GM23338 (cell line): ENCODE measurements around the gene BOLA3. TPM values are rescaled to one million over a fixed set of nuclear protein-coding genes. Genes with fewer than 3 reads are reported as not detected.

Experiments
- ATAC-seq: fragments of 200-7000 bp; cut with Tn5 transposase; 3 replicates; pipeline ENCODE4 v1.9.1; 2020
- DNase-seq: peaks from one replicate; pipeline ENCODE4 v3.0.0-alpha.2; 2015; ENCODE audit warnings: low spot score
- H2AFZ ChIP-seq: fragments of 200-600 bp; sonication (generic); 2 replicates; pipeline ENCODE4 v1.8.0; 2016; ENCODE audit warnings: antibody characterized with exemption, mild to moderate bottlenecking, moderate library complexity
- H3F3A ChIP-seq: fragments of 200-600 bp; sonication (generic); replicated peaks from 2 replicates; pipeline ENCODE4 v1.8.0; 2017; ENCODE audit warnings: antibody characterized with exemption, mixed run types, low read depth
- H3K27ac ChIP-seq: fragments of 200-600 bp; sonication (generic); 2 replicates; pipeline ENCODE4 v1.6.1; 2016; ENCODE audit warnings: low read depth
- H3K27me3 ChIP-seq: fragments of 200-600 bp; sonication (generic); 2 replicates; pipeline ENCODE4 v1.8.0; 2016; ENCODE audit warnings: mild to moderate bottlenecking, mixed run types, moderate library complexity; ENCODE audit not compliant: insufficient read depth
- H3K36me3 ChIP-seq: fragments of 200-600 bp; sonication (generic); 2 replicates; pipeline ENCODE4 v1.8.0; 2016; ENCODE audit warnings: mild to moderate bottlenecking; ENCODE audit not compliant: insufficient read depth
- H3K4me1 ChIP-seq: fragments of 200-600 bp; sonication (generic); 2 replicates; pipeline ENCODE4 v1.8.0; 2016; ENCODE audit warnings: mild to moderate bottlenecking, moderate library complexity; ENCODE audit not compliant: insufficient read depth
- H3K4me2 ChIP-seq: fragments of 200-600 bp; sonication (generic); 2 replicates; pipeline ENCODE4 v1.7.1; 2017; ENCODE audit warnings: mixed run types
- H3K4me3 ChIP-seq: fragments of 200-600 bp; sonication (generic); 2 replicates; pipeline ENCODE4 v1.6.1; 2016; ENCODE audit warnings: mixed run types
- H3K79me2 ChIP-seq: fragments of 200-600 bp; sonication (generic); replicated peaks from 2 replicates; pipeline ENCODE4 v1.8.0; 2017; ENCODE audit warnings: mild to moderate bottlenecking; ENCODE audit not compliant: insufficient read depth
- H3K9me2 ChIP-seq: fragments of 200-600 bp; sonication (generic); 2 replicates; pipeline ENCODE4 v1.8.0; 2017; ENCODE audit not compliant: insufficient read depth
- H4K20me1 ChIP-seq: fragments of 200-600 bp; sonication (generic); replicated peaks from 2 replicates; pipeline ENCODE4 v1.8.0; 2017; ENCODE audit warnings: mild to moderate bottlenecking; ENCODE audit not compliant: insufficient read depth
- H3K27ac Mint-ChIP-seq: 2 replicates; pipeline ENCODE4 v1.8.0; 2020; ENCODE audit warnings: inconsistent platforms, mild to moderate bottlenecking, moderate library complexity, mixed read lengths
- H3K27me3 Mint-ChIP-seq: 3 replicates; pipeline ENCODE4 v1.8.0; 2022; ENCODE audit warnings: low read depth, mild to moderate bottlenecking, moderate library complexity, mixed read lengths, inconsistent platforms; ENCODE audit not compliant: insufficient read depth, poor library complexity
- H3K36me3 Mint-ChIP-seq: 3 replicates; pipeline ENCODE4 v1.8.0; 2021; ENCODE audit warnings: low read depth, mild to moderate bottlenecking, inconsistent platforms, moderate library complexity, mixed read lengths
- H3K4me1 Mint-ChIP-seq: 3 replicates; pipeline ENCODE4 v1.8.0; 2020; ENCODE audit warnings: mild to moderate bottlenecking, inconsistent platforms, mixed read lengths
- H3K4me3 Mint-ChIP-seq: 3 replicates; pipeline ENCODE4 v1.8.0; 2021; ENCODE audit warnings: moderate library complexity, mild to moderate bottlenecking, inconsistent platforms, mixed read lengths
- H3K9me3 Mint-ChIP-seq: 3 replicates; pipeline ENCODE4 v1.8.0; 2020; ENCODE audit warnings: moderate library complexity, mild to moderate bottlenecking, inconsistent platforms, mixed read lengths
- CREB1 ChIP-seq: fragments of 250-450 bp; sonication (Bioruptor Pico); IDR thresholded peaks from 2 replicates; pipeline ENCODE4 v1.5.0; 2020; ENCODE audit warnings: low read depth, mild to moderate bottlenecking, moderate library complexity
- CTCF ChIP-seq, 2 experiments: fragments of 200-600 bp in 1 of 2; sonication (generic) in 1 of 2; conservative IDR thresholded peaks; 2 replicates each; pipeline versions ENCODE4 v1.5.1 to v1.6.1; 2016 to 2017; ENCODE audit warnings: antibody characterized with exemption in 2 of 2, low read depth in 2 of 2, mild to moderate bottlenecking in 2 of 2, moderate library complexity in 1 of 2
- ETS1 ChIP-seq: IDR thresholded peaks from 2 replicates; pipeline ENCODE4 v1.6.1; 2016; ENCODE audit warnings: antibody characterized with exemption
- EZH2 ChIP-seq: fragments of 200-600 bp; sonication (generic); IDR thresholded peaks from one replicate; pipeline ENCODE4 v1.8.0; 2017; ENCODE audit warnings: antibody characterized with exemption, mild to moderate bottlenecking, low read depth; ENCODE audit not compliant: unreplicated experiment
- EZH2phosphoT487 ChIP-seq: fragments of 200-600 bp; sonication (generic); IDR thresholded peaks from one replicate; pipeline ENCODE4 v1.8.1; 2018; ENCODE audit warnings: antibody characterized with exemption; ENCODE audit not compliant: unreplicated experiment
- JUNB ChIP-seq: IDR thresholded peaks from one replicate; pipeline ENCODE4 v1.6.1; 2016; ENCODE audit warnings: antibody characterized with exemption; ENCODE audit not compliant: unreplicated experiment
- NANOG ChIP-seq: IDR thresholded peaks from 2 replicates; pipeline ENCODE4 v1.6.1; 2016; ENCODE audit warnings: antibody characterized with exemption, borderline replicate concordance
- POLR2AphosphoS5 ChIP-seq: IDR thresholded peaks from 2 replicates; pipeline ENCODE4 v1.6.1; 2016; ENCODE audit warnings: antibody characterized with exemption, low read depth
- STAT1 ChIP-seq: IDR thresholded peaks from one replicate; pipeline ENCODE4 v1.6.1; 2016; ENCODE audit warnings: antibody characterized with exemption; ENCODE audit not compliant: unreplicated experiment
- ZNF462 ChIP-seq: fragments of 250-450 bp; sonication (Bioruptor Pico); IDR thresholded peaks from 2 replicates; pipeline ENCODE4 v1.5.0; 2020; ENCODE audit warnings: mild to moderate bottlenecking, moderate library complexity
- polyA plus RNA-seq: library from polyadenylated mRNA; unstranded; fragments of >200 nt; fragmentation: Nextera tagmentation; extraction: Ambion mirVana; gene quantifications from 2 replicates; pipeline ENCODE4 v1.2.1, GENCODE V29; 2016
- total RNA-seq: library from RNA; depleted of rRNA; stranded (reverse); fragments of >200 nt; shearing (Covaris generic); gene quantifications from 2 replicates; pipeline ENCODE4 v1.2.3, GENCODE V29; 2014

BOLA3 gene
- total and polyA plus RNA-seq, 2 experiments from 2014 or later, result 89.8 to 233 TPM

GRCh38 chr2:74110537-74110936 is 37.2 kb downstream of the BOLA3 start (continued):
- no peak for TF ChIP-seq CTCF (conservative IDR thresholded peaks at IDR 0.05; ENCODE audit: low read depth in 2 of 2)
- no peak for TF ChIP-seq ETS1
- no peak for TF ChIP-seq NANOG
- no peak for TF ChIP-seq JUNB
- TF ChIP-seq CREB1 (CRISPR knock-in tag), result no peak

GRCh38 chr2:74109551-74109950 is 38.2 kb downstream of the BOLA3 start:
- Histone ChIP-seq H3K4me2 (no peak overlapping the region), H2AFZ (no peak overlapping the region), H3K27ac (no peak overlapping the region), H3K79me2 (no peaks in the 10 kb centered on the region), H3K9me2 (no peaks in the 10 kb centered on the region), H3F3A (no peaks in the 10 kb centered on the region; the same call in 1 of the 2 replicates), H3K27me3 (no peaks in the 10 kb centered on the region), H3K36me3 (no peaks in the 10 kb centered on the region), H4K20me1 (no peaks in the 10 kb centered on the region), H3K4me3 (no peak overlapping the region), H3K4me1 (peaks cover 27% of the 10 kb centered on the region)
- Mint-ChIP-seq H3K4me1 (peaks cover 26% of the 10 kb centered on the region), H3K36me3 (no peaks in the 10 kb centered on the region; the same call in 2 of the 3 replicates), H3K27ac (no peak overlapping the region), H3K27me3 (peaks cover 7% of the 10 kb centered on the region), H3K9me3 (no peaks in the 10 kb centered on the region), H3K4me3 (no peak overlapping the region)
- no peak for ATAC-seq
- TF ChIP-seq STAT1 (no peak), CREB1 (CRISPR knock-in tag) (no peak), POLR2AphosphoS5 (no peak), JUNB (no peak), ZNF462 (no peak), EZH2 (no peak), EZH2phosphoT487 (no peak), ETS1 (no peak), NANOG (no peak)
- no peak for DNase-seq
